CMK (cell line): ENCODE data around the gene CCNYL1.

Experiments used
- DNase-seq: peaks from one replicate; pipeline ENCODE4 v3.0.0-alpha.2; 2010; ENCODE audit warnings: low read depth

CCNYL1 gene

DNA sequence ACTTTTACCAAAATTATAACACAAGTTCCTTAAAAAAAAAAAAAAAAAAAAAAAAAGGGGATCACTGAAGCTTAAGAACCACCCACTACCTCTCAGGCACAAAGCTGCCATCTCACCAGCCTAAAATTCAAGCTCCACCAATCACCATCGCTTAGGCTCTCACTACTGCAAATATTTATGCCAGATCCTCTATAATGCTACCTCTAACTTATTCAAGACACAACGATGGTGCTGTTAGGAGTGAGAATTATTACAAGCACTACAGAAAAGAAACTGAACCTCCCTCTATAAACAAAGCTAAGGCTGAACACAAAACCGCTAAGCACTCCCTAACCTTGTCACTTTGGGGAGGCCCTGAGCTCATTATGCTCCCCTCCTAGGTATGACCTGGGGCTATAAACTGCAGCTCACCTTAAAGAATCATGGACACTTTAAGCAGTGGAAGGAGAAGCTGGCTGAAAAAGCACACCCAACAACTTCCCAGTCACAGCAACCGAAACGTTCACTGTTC lies 54.7 kb downstream of the CCNYL1 start:
- DNase-seq = no peak

DNA sequence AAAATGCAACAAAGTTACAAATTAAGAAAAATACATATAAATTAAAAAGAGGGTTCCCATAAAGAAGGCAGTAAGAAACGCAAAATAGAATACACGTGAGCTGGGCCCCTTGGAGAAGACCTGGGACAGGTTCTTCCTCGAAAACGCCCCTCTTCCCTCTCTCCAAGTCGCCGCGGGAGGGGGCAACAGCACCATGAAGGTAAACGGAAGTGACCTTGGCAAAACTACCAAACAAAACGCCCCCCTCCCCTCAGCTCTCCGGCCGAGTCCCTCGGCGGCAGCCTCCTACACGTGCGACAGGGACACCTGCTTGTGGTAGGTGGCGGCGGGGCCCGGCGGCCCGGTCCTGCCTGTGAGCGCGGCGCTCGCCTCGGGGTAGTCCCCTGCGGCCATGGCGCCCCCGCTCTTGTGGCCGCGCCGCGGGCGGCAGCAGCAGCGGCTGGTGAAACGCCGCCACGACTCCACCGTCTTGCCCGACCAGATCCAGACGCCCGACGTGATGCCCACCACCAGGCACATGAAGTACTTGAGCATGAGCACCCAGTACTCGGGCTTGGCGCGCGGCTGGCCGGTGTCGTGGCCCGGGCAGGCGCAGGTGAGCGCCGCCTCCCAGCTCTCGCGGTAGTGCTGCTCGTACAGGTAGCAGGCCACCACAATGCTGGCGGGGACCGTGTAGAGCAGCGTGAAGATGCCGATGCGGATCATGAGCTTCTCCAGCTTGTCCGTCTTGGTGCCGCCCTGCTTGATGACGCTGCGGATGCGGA lies 55.4 kb downstream of the CCNYL1 start:
- no peak for DNase-seq

DNA sequence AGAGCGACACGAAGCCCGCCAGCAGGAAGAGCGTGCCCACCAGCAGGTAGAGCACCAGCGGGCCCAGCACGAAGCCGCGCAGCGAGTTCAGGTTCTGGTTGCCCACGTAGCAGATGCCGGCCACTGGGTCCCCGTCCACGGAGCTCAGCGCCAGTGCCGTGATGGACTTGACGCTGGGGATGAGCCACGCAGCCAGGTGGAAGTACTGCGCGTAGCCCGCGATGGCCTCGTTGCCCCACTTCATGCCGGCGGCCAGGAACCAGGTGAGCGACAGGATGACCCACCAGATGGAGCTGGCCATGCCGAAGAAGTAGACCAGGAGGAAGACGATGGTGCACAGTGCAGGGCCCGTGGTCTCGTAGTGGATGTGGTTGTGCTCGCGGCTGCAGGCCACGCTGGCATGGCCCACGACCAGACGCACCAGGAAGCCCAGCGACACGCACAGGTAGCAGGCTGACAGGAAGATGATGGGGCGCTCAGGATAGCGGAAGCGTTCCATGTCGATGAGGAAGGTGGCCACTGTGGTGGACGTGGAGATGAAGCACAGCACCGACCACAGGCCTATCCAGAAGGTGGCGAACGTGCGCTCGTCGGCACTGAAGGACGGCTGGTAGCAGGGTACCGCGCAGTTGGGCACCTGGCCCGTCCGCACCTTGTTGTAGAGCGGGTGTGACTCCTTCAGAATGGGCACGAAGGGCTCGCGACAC lies 56.2 kb downstream of the CCNYL1 start:
- DNase-seq = no peak

DNA sequence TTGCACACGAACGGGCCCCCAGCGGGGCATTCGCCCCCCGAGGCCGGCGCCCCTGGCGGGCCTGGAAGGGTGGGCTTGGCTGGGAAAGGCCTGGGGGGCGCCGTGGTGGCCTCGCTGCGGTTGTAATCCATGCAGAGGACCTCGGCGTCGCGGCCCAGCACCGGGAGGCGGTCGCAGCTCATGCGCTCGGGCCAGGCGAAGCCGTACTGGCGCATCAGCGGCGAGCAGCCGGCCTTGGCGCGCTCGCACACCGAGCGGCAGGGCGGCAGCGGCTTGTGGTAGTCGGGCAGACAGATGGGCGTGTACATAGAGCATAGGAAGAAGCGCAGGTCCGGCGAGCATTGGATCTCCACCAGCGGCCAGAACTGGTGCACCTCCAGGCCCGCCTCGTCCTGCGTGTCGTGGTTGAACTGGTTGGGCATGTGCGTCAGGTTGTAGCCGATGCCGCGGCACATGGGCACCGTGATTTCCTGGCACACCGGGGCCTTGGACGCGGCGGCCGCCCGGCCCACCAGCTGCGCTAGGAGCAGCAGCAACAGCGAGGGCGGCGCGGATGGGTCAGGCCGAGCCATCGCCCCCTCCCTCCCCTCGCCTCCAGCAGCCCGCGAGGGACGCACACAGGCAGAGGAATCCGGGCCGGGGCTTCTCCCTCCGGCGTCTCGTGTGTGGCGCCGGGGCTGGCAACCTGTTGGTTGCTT lies 56.9 kb downstream of the CCNYL1 start:
- no peak for DNase-seq

DNA sequence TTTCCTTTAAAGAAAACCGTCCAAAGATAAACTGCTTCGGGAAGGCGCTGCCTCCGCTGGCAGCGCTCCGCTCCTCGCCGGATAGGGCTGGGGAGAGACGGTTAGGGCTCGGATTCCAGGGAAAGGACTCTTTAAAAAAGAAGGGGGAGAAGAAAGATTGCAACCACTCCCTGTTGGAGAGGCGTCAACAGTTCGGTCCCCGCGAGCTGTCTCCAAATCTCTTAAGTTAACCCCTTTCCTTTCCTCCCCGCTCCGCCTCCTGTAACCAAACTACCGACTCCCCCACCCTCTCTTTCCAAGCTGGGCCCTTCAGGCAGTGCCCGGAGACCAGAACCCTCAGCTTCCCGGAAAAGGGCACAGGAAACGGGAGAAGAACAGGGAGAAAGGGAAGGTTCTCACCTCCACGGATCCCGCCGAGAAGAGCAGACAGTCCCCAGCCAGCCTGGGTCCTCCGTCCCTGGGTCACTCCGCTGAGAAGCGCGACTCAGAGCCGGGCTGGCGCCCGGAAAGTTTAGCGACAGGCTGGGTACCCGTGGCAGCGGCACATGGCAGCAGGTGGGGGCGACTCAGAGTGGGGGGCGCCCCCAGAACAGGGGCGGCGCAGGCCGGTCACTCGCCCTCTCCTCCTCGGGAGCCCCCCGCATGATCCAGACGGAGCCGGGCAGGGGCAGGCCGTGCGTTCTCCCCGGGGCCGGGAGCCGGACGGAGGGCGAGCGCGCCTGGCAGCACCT lies 57.6 kb downstream of the CCNYL1 start:
- DNase-seq = no peak

DNA sequence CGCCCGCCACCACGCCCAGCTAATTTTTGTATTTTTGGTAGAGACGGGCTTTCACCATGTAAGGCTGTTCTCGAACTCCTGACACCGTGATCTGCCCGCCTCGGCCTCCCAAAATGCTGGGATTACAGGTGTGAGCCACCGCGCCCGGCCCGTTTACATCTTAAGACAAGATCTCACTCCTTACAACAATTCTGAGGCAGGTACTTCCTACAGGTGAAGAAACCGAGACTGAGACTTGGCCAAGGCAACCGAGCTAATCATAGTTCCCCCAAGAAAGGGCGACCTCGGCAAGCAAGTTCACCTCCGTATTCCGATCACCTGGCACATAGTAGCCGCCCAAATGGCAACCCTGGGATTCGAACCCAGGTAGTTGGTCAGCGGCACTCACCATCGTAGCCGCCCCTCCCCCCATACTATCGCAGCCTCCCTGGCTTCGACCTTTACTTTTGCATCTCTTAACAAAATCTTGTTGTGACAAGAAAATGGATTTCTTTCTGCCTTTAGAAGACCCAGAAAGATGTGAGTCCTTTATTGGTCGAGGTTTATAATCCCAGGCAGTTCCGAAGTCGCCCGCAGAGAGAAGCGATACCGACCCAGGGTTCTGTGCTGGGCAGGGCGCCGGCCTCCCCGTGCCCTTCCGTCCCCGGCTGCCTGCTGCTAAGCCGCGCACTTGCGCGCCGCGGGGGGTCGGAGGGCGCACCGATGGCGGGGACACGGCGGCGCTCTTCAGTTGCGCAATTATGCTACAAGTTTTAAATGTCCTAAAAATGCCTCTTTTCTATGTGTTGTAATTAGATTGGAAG lies 59.4 kb downstream of the CCNYL1 start:
- no peak for DNase-seq

DNA sequence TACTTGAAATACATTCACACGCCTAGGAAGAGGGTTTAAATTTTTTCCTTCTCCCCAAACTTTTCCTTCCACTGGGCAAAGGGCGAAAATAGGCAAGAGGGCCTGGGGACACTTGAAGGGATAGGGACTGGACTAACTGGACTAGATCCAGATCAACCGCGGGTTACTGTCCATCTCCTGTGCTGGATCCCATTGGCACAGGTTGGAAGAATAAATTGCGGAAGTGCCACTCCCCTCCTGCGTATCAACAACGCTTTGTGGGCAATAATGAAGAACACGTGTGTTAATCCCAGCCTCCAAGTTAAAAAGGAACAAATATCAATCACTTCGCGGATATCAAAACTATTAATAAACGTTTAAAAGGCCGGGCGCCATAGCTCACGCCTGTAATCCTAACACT lies 60.0 kb downstream of the CCNYL1 start:
- DNase-seq = no peak

DNA sequence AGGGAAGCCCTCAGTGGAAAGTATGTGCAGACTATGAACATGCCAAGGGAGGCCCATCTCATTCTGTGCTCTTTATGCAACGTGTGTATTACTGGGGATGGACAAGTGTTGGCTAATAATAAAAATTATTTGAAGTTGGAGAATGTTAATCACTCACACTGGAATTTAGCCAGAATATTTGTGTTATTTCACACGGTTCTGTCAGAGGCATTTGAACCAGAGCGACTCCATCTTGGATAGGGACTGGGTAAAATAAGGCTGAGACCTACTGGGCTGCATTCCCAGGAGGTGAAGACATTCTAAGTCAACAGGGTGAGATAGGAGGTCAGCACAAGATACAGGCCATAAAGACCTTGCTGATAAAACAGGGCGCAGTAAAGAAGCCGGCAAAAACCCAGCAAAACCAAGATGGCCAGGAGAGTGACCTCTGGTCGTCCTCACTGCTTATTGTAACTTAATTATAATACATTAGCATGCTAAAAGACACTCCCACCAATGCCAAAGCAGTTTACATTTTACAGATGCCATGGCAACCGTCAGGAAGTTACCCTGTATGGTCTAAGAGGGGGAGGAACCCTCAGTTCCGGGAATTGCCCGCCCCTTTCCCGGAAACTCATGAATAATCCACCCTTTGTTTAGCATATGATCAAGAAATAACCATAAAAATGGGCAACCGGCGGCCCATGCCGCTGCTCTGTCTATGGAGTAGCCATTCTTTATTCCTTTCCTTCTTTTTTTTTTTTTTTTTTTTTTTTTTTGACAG lies 60.8 kb downstream of the CCNYL1 start:
- DNase-seq = no peak

DNA sequence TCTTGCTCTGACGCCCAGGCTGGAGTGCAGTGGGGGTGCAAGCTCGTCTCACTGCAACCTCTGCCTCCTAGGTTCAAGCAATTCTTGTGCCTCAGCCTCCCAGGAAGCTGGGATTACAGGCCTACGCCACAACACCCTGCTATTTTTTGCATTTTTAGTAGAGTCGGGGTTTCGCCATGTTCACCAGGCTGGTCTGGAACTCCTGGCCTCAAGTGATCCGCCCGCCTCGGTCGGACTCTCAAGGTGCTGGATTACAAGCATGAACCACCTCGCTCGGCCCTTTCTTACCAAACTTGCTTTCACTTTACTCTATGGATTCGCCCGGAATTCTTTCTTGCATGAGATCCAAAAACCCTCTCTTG lies 61.4 kb downstream of the CCNYL1 start:
- no peak for DNase-seq

DNA sequence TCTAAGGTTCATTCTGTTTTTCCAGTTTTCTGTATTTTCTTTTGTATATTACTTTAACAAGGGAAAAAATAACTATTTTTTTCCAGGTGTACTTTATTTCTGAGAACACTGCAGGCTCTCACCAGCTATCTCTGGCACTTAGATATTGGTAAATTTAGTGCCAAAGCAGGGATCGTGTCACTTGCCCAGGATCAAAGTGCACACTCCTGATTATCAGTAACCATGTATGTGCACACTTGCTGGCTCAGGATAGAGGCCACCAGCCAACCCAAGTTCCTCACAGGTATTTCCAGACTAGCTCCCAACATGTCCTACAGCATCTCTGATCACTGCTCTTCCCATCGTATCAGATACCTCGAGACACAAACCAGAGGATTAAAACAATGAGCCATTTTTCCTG lies 64.0 kb downstream of the CCNYL1 start:
- DNase-seq = no peak

DNA sequence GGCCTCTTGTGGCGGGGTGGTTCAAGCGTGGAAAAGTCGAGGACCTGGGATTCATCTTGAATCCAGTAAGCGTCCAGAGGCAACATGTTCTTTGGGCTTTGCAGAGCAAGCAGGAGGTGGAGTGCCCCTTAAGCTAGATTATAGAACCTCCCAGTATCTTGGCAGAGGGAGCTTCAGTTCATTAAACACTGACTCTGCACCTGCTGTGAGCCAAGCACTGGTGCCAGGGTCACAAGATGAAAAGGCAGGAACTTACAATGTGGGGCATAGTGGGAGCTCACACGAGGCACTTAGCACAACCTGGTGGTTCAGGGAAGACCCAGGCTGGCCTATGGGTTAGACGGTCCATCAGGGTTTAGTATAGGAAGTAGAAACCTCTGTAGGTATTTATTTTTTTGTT lies 65.7 kb downstream of the CCNYL1 start:
- DNase-seq = no peak

DNA sequence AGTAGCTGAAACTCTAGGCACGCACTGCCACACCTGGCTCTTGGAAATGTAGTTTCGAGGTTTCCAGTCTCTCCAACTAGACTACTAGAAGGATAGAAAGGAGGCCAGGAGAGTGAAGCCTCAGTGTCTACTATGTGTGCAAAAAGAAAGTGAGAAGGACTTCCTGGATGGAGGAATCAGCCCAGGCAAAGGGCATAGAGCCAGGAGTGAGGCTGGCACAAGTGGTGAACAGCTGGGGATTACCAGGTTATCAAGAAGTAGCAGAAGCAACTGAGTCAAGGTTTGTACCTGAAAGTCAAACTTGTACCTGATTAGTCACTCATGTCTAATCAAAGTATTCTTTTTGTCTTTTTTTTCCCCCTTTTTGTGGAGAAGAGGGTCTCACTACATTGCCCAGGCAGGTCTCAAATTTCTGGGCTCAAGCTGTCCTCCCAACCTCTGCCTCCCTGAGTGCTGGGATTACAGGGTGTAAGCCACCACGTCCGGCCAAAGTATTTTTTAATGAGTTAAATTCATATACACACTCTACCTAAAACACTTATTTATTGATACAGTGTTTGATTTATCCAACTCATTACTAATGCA lies 67.0 kb downstream of the CCNYL1 start:
- DNase-seq = no peak

DNA sequence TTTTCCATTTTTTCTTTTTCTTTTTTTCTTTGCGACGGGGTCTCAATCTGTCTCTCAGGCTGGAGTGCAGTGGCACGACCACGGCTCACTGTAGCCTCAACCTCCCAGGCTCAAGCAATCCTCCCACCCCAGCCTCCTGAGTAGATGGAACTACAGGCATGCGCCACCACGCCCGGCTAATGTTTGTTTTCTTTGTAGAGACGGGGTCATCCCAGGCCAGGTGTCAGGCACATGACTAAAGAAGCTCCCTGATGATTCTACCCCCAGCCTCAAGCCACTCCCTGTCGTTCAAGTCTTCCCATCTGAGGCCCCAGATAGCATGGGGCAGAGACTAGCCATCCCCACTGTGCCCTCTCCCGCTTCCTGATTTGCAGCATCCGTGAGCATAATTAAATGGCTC lies 68.1 kb downstream of the CCNYL1 start:
- no peak for DNase-seq

DNA sequence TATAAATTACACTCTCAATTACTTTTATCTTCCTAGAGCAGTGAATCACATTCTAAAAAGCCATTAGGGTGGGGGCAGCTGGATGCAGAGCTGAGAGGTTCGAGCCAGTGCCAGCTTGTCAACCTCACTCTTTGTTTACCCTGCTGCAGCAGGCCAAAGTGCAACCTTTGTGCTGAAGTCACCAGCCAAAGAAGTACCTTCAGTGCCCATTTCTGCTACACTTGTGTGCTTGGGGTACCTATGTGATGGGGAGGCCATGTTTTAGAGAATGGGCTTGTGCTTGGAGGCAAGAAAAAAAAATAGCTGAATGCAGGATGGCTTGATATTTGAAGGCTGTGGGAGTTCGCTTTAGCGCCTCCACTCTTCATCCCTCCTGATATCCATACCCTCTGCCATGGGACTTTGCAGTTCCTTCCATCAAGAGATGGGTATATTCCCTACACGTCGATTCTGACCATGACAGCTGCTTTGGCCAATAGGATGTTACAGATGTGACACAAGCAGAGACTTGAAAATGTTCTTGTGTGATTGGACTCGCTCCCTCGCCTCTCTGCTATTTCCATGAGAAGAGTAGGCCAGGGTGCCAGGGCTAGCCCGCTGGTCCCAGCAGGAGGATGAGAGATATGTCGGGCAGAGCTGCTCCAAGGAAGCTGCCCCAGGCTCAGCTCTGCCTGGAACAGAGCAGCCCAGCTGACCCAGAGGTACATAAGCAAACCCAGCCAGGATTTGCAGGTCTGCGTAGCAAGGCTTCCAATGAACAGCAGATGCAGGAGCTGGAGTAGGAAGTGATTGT lies 71.0 kb downstream of the CCNYL1 start:
- no peak for DNase-seq

DNA sequence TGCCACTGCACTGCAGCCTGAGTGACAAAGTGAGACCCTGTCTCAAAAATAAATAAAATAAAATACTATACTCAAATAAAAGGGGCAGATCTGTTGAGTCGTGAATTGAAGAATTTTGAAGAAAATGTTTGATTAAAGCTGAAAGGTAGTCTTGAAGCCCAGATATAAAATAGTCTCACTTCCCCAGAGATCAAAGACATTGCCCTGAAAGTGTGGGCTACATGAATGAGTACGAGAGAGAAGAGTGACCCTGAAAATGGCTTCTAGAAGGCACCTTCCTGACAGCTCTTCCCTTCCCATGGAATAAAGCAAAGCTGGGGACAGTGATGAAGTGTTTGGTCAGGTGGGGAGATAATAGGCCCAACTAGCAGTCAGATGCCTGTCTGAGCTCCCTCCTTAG lies 72.1 kb downstream of the CCNYL1 start:
- no peak for DNase-seq

DNA sequence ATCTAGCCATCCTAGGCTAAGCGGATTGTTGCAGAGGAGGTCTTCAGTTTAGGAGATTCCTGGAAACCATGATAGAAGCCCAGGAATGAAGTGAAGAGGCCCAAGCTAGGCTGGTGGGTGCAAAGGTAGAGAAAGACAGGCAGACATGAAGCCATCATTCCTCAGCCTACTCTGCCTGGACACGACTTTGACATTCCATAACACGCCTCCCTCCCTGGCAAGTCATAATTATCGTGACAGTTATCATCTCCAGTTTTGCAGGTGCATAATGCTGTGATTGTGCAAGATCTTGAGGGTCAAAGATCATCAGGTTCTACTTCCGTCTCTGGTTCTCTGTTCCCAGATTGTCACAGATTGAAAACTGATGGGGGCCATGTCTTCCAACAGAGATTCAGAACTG lies 73.5 kb downstream of the CCNYL1 start:
- DNase-seq = no peak

DNA sequence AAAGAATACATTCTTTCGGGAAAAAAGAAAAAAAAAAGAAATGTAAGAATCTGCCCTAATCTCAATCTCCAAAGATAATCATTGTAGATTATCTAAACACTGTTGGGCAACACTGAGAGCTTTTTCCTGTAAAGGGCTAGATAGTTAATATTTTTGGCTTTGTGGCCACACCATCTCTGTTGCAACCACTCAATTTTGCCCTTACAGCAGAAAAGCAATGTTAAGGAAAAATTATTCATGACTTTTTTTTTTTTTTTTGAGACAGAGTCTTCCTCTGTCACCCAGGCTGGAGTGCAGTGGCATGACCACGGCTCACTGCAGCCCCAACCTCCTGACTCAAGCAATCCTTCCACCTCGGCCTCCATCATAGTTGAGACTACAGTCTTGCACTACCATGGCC lies 75.6 kb downstream of the CCNYL1 start:
- no peak for DNase-seq

DNA sequence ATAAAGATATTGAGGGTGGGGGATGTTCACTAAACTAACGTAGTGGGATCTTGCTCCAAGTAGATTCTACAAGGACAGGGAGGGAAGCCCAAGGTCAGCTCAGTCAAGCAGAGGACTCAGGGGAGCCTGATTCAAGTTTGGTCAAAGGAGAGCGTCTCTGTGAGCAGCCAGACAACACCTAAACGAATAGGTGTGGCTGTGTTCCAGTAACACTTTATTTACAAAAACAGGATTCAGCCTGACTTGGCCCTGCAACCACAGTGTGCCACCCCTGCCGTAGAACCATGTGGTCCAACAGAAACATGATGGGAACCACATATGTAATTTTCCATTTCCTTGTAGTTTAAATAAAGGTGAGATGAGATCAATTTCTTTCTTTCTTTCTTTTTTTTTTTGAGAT lies 76.4 kb downstream of the CCNYL1 start:
- no peak for DNase-seq

DNA sequence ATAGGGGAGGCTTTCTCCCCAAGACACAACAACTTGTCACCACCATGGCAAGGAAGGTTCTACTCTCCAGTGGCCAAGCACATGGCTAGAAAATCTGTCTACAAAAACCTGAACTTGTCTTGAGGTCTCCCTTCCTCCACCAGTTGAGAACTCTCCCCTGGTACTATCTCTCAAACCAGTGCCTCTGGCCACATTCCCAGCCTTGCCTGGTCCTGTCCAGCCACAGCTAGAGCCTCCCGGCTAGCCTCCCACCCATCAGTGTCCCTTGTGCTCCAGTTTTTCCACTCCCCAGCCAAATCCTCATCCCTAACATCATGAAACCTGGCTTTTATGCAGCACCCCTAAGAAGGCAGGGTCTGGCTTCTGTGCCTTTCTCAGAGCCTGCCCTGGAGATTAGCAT lies 79.5 kb downstream of the CCNYL1 start:
- no peak for DNase-seq
